HG03039 (cell line): ENCODE results near the gene OBP2B.
"Not testable (repeated sequence)": the region's sequence is repeated elsewhere in the genome, so short reads cannot be mapped to it uniquely, and the experiment has no call there.

Source experiments
- ATAC-seq: cut with Tn5 transposase; IDR thresholded peaks from one replicate; pipeline ENCODE4 v1.9.1; 2021; ENCODE audit warnings: mild to moderate bottlenecking, moderate library complexity; ENCODE audit not compliant: unreplicated experiment

The OBP2B gene

DNA sequence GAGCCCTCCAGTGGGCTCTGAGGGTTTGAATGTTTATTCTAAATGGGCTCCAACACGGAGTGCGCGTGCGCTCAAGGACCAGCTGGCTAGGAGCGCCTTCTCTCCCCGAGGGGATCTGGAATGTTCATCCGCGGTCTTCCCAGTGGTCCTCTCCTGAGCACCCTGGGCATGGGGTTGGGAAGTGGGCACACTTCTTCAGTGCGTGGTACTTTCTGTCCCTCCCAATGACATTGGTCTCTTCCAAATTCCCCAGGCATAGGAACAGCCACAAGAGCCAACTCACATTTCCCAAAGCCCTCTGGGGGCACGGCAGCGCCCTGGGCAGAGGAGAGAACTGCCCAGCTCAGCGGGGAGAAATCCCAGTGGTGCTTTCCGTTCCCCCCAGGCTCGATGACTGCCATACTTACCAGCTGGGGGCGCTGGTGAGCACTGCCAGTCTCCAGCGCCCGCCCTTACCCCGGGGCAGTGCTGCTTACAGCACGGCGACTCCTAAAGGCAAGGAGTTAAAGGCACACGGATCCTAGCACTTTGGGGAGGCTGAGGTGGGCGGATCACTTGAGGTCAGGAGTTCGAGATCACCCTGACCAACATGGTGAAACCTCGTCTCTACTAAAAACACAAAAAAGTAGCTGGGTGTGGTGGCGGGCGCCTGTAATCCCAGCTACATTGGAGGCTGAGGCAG is 29.9 kb upstream of the OBP2B start:
- no peak for ATAC-seq

DNA sequence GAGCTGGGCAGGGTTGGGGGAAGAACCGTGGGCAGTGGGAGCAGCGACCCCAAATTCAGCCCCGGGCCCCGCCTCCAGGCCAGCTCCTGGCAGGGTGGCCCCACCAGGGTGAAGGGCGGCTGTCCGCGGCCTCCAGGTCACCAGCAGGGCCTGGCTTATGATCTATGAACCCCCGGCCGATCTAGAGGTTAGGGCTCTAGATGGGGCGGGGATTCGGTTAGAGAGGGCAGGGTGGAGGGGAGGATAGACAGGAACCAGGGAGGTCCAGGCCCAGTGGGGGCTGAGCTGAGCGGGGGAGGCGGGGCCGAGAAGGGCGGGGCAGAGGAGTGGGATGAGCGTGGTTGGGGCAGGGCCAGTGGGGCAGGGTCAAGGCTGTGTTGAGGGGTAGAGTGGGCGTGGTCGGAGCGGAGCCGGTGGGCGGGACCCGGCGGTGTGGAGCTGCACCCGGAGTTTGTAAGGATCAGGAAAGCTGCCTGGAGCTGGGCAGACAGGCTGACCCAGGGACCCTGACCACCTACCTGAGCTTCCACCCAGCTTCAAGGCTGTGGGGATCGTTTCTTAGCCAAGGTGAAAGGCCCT is 29.3 kb upstream of the OBP2B start:
- no peak for ATAC-seq

- no peak for ATAC-seq
These were observed 28.1 kb upstream of the OBP2B start for GRCh38 chr9:133237035-133237731.

- ATAC-seq = not testable (repeated sequence)
These were observed 27.4 kb upstream of the OBP2B start for GRCh38 chr9:133236291-133237034.

- no peak for ATAC-seq
These were observed 26.6 kb upstream of the OBP2B start for GRCh38 chr9:133235549-133236222.

DNA sequence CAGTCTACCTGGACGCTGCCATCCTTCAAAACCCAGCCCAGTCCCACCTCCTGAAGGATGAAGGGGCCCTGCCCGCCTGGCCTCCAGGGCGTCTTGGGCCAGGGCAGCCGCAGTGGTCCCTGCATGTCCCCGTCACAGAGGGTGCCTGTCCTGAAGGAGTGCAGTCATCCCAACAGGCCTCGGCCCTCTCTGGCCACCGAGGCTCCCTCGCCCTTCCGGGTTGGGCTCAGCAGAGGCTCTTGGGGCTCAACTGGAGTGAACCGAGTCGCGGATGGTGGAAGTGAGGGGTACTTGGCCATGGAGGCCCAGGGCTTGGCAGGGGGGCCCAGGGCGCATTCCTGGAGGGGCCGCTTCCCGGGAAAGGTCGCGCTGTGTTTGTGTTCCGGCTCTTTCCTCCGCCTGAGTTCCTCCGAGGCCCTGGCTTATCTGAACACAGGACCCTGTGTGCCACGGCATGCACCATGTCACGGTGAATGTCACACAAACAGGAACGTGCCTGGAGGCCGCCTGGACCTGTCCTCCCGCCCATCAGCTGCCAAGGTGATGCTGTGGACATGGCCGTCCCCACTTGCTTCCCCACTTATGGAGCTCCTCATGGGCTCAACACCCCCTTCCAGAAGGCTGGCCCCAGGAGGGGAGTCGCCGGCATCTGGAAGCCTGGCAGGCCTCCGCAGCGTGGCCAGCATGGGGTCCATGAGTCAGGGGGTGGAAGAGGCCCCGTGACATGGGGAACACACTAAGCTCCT is 25.7 kb upstream of the OBP2B start:
- ATAC-seq = no peak

DNA sequence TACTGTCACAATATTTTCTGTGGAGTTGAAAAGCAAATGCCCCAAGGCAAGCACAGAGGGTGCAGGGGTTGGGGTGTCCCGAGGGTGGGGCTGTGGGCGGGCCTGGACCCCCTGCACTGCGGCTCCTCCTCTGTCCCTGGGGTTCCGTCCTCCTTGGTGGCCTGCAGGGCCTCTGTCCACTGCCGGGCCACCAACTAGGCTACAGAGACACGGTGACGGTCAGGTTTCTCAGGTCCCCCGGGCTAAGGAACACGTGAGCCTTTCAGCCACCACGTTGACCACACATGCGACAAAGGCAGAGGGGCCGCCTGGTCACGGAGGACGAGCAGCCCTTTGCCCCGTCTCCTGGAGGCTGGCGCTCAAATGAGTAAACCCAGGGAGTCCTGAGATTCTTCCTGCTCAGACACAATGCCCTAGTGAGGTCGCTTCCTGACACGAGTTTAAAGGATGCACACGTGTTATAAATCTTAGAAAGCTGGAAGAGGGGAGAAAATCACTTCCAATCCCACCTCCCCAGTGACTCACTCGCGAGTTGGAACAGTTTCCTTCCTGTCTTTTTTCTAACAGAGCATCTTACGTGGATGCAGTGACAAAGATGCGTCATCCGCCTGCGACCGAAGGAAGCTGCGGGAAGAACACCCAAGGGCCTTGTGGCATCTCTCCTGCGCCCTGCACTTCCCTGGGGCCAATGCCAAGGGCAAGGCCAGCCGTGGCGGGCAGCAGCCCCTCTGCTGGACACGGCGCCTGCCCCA is 24.8 kb upstream of the OBP2B start:
- ATAC-seq = no peak

- ATAC-seq = not testable (repeated sequence)
These were observed 23.0 kb upstream of the OBP2B start for GRCh38 chr9:133231934-133232568.

- not testable (repeated sequence) for ATAC-seq
These were observed 21.5 kb upstream of the OBP2B start for GRCh38 chr9:133230514-133230913.

GRCh38 chr9:133230093-133230492 is 21.0 kb upstream of the OBP2B start:
- no peak for ATAC-seq

DNA sequence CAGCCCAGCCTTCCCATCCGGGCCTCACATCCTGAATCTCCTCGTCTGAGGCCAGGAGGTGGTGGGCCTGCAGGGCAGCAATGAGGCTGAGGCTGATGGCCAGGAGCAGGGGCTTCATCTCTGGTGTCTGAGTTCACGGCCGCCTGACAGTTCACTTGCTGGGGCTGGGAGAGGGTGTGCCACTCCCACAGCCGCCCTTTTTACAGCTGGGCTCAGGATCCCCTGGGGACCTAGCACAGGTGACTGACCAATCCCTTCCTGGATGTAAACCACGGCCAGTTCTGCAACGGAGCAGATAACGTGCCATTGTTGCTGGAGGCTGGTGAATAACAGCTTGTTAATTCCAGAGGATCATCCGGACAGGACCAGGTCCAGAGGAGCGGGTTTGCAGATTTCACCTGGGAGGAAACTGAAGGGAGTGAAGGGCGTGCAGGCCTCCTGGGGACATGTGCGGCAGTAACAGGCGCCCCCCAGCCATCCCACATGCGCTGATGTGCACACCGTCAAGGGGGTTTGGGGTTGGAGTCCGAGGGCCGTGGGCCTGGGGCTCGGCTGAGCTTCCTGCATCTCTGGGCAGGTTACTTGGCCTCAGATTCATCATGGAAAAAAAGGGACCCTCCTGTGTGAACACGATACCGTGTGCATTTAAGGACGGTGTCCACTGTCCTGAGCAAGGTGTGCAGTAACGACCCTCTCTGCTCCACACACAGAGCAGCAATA is 19.6 kb upstream of the OBP2B start:
- not testable (repeated sequence) for ATAC-seq

- not testable (repeated sequence) for ATAC-seq
These were observed 18.9 kb upstream of the OBP2B start for GRCh38 chr9:133227996-133228395.

GRCh38 chr9:133227242-133227860 is 18.3 kb upstream of the OBP2B start:
- ATAC-seq = no peak

- no peak for ATAC-seq
These were observed 17.4 kb upstream of the OBP2B start for GRCh38 chr9:133226219-133227171.

GRCh38 chr9:133225171-133226011 is 16.3 kb upstream of the OBP2B start:
- ATAC-seq = no peak

DNA sequence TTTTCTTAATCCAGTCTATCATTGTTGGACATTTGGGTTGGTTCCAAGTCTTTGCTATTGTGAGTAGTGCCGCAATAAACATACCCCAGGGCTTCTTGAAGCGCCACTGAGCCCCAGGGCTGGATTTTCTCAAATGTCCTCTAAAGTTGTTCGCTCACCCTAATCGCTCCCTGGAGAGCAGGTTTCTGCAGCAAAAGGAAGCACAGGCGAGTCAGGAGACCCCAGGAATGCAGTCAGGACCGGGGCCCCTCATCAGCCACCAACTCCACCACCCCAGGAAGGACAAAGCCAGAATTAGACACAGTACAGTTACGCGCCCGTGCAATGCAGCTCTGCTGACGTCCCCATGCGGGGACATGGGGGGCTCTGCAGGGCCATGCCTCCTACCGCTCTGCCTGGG is 15.7 kb upstream of the OBP2B start:
- no peak for ATAC-seq
